ENCODE data around the gene HS3ST6.

The HS3ST6 gene

DNA sequence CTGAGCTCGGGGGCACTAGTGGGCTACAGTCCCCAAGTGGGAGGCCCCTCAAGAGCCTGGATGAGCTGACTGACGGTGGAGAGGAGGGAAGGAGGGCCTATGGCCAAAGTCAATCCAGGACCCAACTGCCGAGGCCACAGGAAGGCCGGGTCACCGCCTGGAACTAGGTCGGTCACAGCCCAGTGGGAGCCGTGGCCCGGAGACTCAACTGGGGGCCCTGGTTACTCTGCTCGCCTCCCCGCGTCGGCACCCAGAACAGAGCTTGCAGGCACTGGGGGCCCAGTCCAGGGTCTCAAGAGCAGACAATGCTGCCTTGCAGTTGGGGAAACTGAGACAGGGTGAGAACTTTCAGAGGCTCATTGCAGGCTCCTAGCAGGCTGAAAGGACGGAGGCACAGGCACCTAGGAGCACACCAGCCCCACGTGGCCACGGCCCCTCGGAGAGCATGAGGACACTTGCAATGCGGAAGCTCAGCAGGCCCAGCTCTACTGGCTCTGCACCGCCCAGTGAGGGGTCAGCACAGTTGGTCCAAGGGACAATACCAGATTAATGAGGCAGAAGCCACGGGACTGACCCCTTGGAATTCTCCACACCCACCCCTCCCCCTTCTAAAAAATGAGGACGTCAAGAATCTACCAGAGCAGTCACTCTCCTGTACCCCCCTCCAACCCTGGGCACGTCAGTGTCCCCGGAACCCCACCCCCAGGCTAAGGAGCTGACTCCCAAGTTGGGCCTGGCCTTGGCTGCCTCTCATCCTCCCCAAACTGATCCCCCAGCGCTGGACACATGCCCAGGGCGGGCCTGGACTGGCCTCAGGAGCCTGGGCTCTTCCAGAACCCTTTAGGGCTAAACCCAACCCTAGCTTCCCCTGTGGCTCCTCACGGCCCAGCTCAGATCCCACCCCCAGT, 2.2 kb downstream of the HS3ST6 start:
- H3K27ac ChIP-seq (ENCODE audit: low read depth, low read length, poor library complexity, severe bottlenecking) = no peak overlapping the region
- H3K9ac ChIP-seq (ENCODE audit: low read length) = no peak overlapping the region
- H3K79me2 ChIP-seq (ENCODE audit: insufficient read depth, low read length) = no peaks in the 10 kb centered on the region
- no peaks in the 10 kb centered on the region for H3F3A ChIP-seq (ENCODE audit: insufficient read depth, low read length)
- no peaks in the 10 kb centered on the region for H3K4me1 ChIP-seq (ENCODE audit: insufficient read depth, low read length, severe bottlenecking)
- no peaks in the 10 kb centered on the region for H3K36me3 ChIP-seq (ENCODE audit: insufficient read depth, low read length)
- TF ChIP-seq, protein P1, sequence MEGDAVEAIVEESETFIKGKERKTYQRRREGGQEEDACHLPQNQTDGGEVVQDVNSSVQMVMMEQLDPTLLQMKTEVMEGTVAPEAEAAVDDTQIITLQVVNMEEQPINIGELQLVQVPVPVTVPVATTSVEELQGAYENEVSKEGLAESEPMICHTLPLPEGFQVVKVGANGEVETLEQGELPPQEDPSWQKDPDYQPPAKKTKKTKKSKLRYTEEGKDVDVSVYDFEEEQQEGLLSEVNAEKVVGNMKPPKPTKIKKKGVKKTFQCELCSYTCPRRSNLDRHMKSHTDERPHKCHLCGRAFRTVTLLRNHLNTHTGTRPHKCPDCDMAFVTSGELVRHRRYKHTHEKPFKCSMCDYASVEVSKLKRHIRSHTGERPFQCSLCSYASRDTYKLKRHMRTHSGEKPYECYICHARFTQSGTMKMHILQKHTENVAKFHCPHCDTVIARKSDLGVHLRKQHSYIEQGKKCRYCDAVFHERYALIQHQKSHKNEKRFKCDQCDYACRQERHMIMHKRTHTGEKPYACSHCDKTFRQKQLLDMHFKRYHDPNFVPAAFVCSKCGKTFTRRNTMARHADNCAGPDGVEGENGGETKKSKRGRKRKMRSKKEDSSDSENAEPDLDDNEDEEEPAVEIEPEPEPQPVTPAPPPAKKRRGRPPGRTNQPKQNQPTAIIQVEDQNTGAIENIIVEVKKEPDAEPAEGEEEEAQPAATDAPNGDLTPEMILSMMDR (IDR thresholded peaks at IDR 0.05; ENCODE audit: low read length) = no peak
- no peak for TF ChIP-seq EZH2 (IDR thresholded peaks at IDR 0.05; ENCODE audit: borderline replicate concordance, low read length)
- H2AFZ ChIP-seq (ENCODE audit: low read length) = no peak overlapping the region
- H3K9me2 ChIP-seq (ENCODE audit: low read depth, low read length) = no peaks in the 10 kb centered on the region
- no peak overlapping the region for H3K4me3 ChIP-seq (ENCODE audit: low read depth, low read length, poor library complexity, severe bottlenecking)
- peaks cover 3% of the 10 kb centered on the region; the same call in 1 of the 2 replicates for H3K27me3 ChIP-seq (ENCODE audit: insufficient read depth, low read length)
- no peaks in the 10 kb centered on the region for H3K9me3 ChIP-seq (ENCODE audit: low read length)
- no peak overlapping the region for H3K4me2 ChIP-seq (ENCODE audit: low read length)
- H4K20me1 ChIP-seq (ENCODE audit: insufficient read depth, low read length) = no peaks in the 10 kb centered on the region

DNA sequence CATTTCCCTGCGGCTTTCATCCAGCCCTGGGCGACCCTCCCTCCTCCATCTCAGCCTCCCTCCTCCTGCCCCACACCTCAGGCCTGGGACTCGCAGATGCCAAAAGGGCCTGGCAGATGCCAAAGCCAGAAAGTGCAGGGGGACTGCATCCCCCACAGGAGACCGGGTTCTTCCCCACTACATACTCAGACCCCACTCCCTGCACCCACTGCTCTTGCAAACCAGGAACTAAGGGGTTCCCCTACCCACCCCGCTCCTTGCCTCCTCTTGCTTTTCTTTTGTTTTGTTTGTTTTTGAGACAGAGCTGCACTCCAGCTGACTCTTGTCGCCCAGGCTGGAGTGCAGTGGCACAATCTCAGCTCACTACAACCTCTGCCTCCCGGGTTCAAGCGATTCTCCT, 3.2 kb downstream of the HS3ST6 start:
- Histone ChIP-seq H3K4me2 (ENCODE audit: low read length) (no peak overlapping the region), H3K9me2 (ENCODE audit: low read depth, low read length) (no peaks in the 10 kb centered on the region), H3K27me3 (ENCODE audit: insufficient read depth, low read length) (peaks cover 3% of the 10 kb centered on the region; the same call in 1 of the 2 replicates)

DNA sequence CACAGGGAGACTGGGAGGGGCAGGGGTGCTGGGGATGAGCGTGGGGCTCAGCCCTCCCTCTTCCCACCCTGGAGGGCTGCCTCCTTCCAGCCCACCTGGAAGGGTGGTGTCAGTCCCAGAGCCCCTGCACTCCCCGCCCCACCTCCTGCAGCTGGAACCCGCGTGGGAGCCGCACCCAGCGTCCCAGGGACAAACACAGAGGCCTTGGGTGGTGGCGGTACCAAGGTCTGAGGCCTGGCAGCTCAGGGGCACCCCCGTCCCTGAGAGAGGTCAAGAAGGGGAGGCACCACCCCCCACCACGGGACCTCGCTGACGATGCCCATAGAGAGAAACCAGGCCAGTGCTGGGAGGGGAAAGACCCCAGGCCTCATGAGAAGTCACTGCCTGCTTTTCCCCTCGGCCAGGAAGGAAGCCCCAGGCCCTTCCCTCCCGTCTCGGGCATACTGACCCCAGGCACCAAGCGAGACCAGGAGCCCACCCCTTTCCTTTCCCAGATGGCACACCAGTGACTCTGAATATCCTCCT, 4.1 kb downstream of the HS3ST6 start:
- Histone ChIP-seq H3K27ac (ENCODE audit: low read depth, low read length, poor library complexity, severe bottlenecking) (no peak overlapping the region), H3K4me3 (ENCODE audit: low read depth, low read length, poor library complexity, severe bottlenecking) (no peak overlapping the region), H3K79me2 (ENCODE audit: insufficient read depth, low read length) (no peaks in the 10 kb centered on the region), H3K9ac (ENCODE audit: low read length) (no peak overlapping the region), H3K9me2 (ENCODE audit: low read depth, low read length) (no peaks in the 10 kb centered on the region), H3K36me3 (ENCODE audit: insufficient read depth, low read length) (no peaks in the 10 kb centered on the region), H3F3A (ENCODE audit: insufficient read depth, low read length) (no peaks in the 10 kb centered on the region), H3K9me3 (ENCODE audit: low read length) (no peaks in the 10 kb centered on the region), H3K4me1 (ENCODE audit: insufficient read depth, low read length, severe bottlenecking) (no peaks in the 10 kb centered on the region), H3K4me2 (ENCODE audit: low read length) (no peak overlapping the region), H3K27me3 (ENCODE audit: insufficient read depth, low read length) (peaks cover 3% of the 10 kb centered on the region; the same call in 1 of the 2 replicates), H4K20me1 (ENCODE audit: insufficient read depth, low read length) (no peaks in the 10 kb centered on the region), H2AFZ (ENCODE audit: low read length) (no peak overlapping the region)
- TF ChIP-seq, protein P1 (IDR thresholded peaks at IDR 0.05; ENCODE audit: low read length) = no peak
- no peak for TF ChIP-seq EZH2 (IDR thresholded peaks at IDR 0.05; ENCODE audit: borderline replicate concordance, low read length)

More for the DNA sequence above, 3.2 kb downstream of the HS3ST6 start:
- no peaks in the 10 kb centered on the region for H3K79me2 ChIP-seq (ENCODE audit: insufficient read depth, low read length)
- H3K9me3 ChIP-seq (ENCODE audit: low read length) = no peaks in the 10 kb centered on the region
- H3K9ac ChIP-seq (ENCODE audit: low read length) = no peak overlapping the region
- H2AFZ ChIP-seq (ENCODE audit: low read length) = no peak overlapping the region
- no peaks in the 10 kb centered on the region for H3F3A ChIP-seq (ENCODE audit: insufficient read depth, low read length)
- H3K4me3 ChIP-seq (ENCODE audit: low read depth, low read length, poor library complexity, severe bottlenecking) = no peak overlapping the region
- H3K4me1 ChIP-seq (ENCODE audit: insufficient read depth, low read length, severe bottlenecking) = no peaks in the 10 kb centered on the region
- H4K20me1 ChIP-seq (ENCODE audit: insufficient read depth, low read length) = no peaks in the 10 kb centered on the region
- H3K27ac ChIP-seq (ENCODE audit: low read depth, low read length, poor library complexity, severe bottlenecking) = no peak overlapping the region
- no peak for TF ChIP-seq EZH2 (IDR thresholded peaks at IDR 0.05; ENCODE audit: borderline replicate concordance, low read length)
- TF ChIP-seq, protein P1 (IDR thresholded peaks at IDR 0.05; ENCODE audit: low read length) = no peak
- H3K36me3 ChIP-seq (ENCODE audit: insufficient read depth, low read length) = no peaks in the 10 kb centered on the region
